T-helper 9 cell (primary cell): Measurements from ENCODE around the gene NOL11.
"Not testable (repeated sequence)": the region's sequence is repeated elsewhere in the genome, so short reads cannot be mapped to it uniquely, and the experiment has no call there.

Source experiments
- DNase-seq: peaks from one replicate; pipeline ENCODE4 v3.0.0-alpha.2; 2020

NOL11 gene

GRCh38 chr17:67711916-67712315, 5.8 kb upstream of the NOL11 start:
- DNase-seq: no peak

GRCh38 chr17:67712375-67712774, 5.4 kb upstream of the NOL11 start:
- DNase-seq: no peak

GRCh38 chr17:67713169-67713568, 4.6 kb upstream of the NOL11 start:
- no peak for DNase-seq

GRCh38 chr17:67716405-67716798, 1.3 kb upstream of the NOL11 start:
- DNase-seq: no peak

GRCh38 chr17:67717192-67717623, 528 bp upstream of the NOL11 start:
- DNase-seq: no peak

- peak; percentile 13 for DNase-seq
Observed at GRCh38 chr17:67718325-67718941, 697 bp downstream of the NOL11 start.

- DNase-seq: no peak
Observed at GRCh38 chr17:67725373-67725791, 7.6 kb downstream of the NOL11 start.

GRCh38 chr17:67725807-67726206, 8.1 kb downstream of the NOL11 start:
- DNase-seq: no peak

- not testable (repeated sequence) for DNase-seq
Observed at GRCh38 chr17:67727152-67728039, 9.7 kb downstream of the NOL11 start.

- no peak for DNase-seq
Observed at GRCh38 chr17:67729903-67730302, 12.2 kb downstream of the NOL11 start.

- no peak for DNase-seq
Observed at GRCh38 chr17:67730731-67731130, 13.0 kb downstream of the NOL11 start.

- no peak for DNase-seq
Observed at GRCh38 chr17:67733449-67733848, 15.7 kb downstream of the NOL11 start.

GRCh38 chr17:67737145-67737544, 19.4 kb downstream of the NOL11 start:
- no peak for DNase-seq

- DNase-seq: no peak
Observed at GRCh38 chr17:67742025-67742424, 24.3 kb downstream of the NOL11 start.

- no peak for DNase-seq
Observed at GRCh38 chr17:67746704-67747571, 29.2 kb downstream of the NOL11 start.

GRCh38 chr17:67747681-67748235, 30.0 kb downstream of the NOL11 start:
- no peak for DNase-seq

- DNase-seq: no peak
Observed at GRCh38 chr17:67750067-67750466, 32.3 kb downstream of the NOL11 start.

- DNase-seq: no peak
Observed at GRCh38 chr17:67751101-67752074, 33.7 kb downstream of the NOL11 start.

GRCh38 chr17:67752160-67752559, 34.4 kb downstream of the NOL11 start:
- not testable (repeated sequence) for DNase-seq

- DNase-seq: no peak
Observed at GRCh38 chr17:67753026-67753425, 35.3 kb downstream of the NOL11 start.

GRCh38 chr17:67754001-67754400, 36.3 kb downstream of the NOL11 start:
- DNase-seq: no peak

- not testable (repeated sequence) for DNase-seq
Observed at GRCh38 chr17:67754686-67755085, 37.0 kb downstream of the NOL11 start.
